Stomach (tissue), 9 donors: ENCODE data around the gene MRAS. TPM values are rescaled to one million over a fixed set of nuclear protein-coding genes. Genes with fewer than 3 reads are reported as not detected.

Experiments
- DNase-seq, 2 donors: peaks; one replicate each; pipeline versions ENCODE4 v3.0.0 to v3.0.0-alpha.2; 2013 to 2019
- H3K27ac ChIP-seq, 5 donors: fragments of 200-600 bp in 4 of 5; sonication (generic) in 4 of 5; one replicate each; pipeline ENCODE4 v1.5.1; 2013 to 2019; ENCODE audit warnings: mild to moderate bottlenecking in 1 of 5, moderate library complexity in 1 of 5
- H3K27me3 ChIP-seq, 3 donors: fragments of 200-600 bp; sonication (generic); one replicate each; pipeline ENCODE4 v1.5.1; 2017 to 2019; ENCODE audit warnings: mixed run types in 1 of 3
- H3K36me3 ChIP-seq, 4 donors: fragments of 200-600 bp; sonication (generic); 1 replicate in 3 of 4; 2 replicates in 1 of 4; pipeline ENCODE4 v1.5.1; 2016 to 2019
- H3K4me1 ChIP-seq, 4 donors: fragments of 200-600 bp; sonication (generic); one replicate each; pipeline ENCODE4 v1.5.1; 2016 to 2019
- H3K4me3 ChIP-seq, 4 donors: fragments of 200-600 bp; sonication (generic) in 3 of 4; one replicate each; pipeline ENCODE4 v1.5.1; 2016 to 2019; ENCODE audit warnings: mild to moderate bottlenecking in 1 of 4
- H3K9me3 ChIP-seq, 4 donors: fragments of 200-600 bp; sonication (generic); one replicate each; pipeline ENCODE4 v1.5.1; 2016 to 2019
- EP300 ChIP-seq: sonication (generic); formaldehyde crosslinking; IDR thresholded peaks from one replicate; pipeline ENCODE4 v1.6.1; 2017; ENCODE audit warnings: antibody characterized with exemption
- POLR2A ChIP-seq, 4 donors: fragments of 450-650 bp; IDR thresholded peaks; one replicate each; pipeline ENCODE4 v1.6.1; 2016; ENCODE audit warnings: antibody characterized with exemption in 4 of 4, control low read depth in 2 of 4, mild to moderate bottlenecking in 1 of 4, moderate library complexity in 1 of 4
- POLR2AphosphoS5 ChIP-seq, 3 donors: sonication (generic); formaldehyde crosslinking; IDR thresholded peaks; one replicate each; pipeline ENCODE4 v1.6.1; 2016; ENCODE audit warnings: antibody characterized with exemption in 3 of 3
- WGBS, 5 donors: extraction: QIAGEN DNeasy Blood & Tissue Kit in 3 of 5; methylation state at CpG; one replicate each; pipeline versions ENCODE4 v1.1.5 to v1.1.7; 2013 to 2018; 5-methylcytosine and 5-hydroxymethylcytosine counted together
- intact Hi-C: fragments of 100-400 bp; cut with DNase I; formaldehyde crosslinking; loops from one replicate; pipeline ENCODE4 v1.15.1; 2023; ENCODE audit warnings: low total_unique reads
- polyA plus RNA-seq, 3 donors: library from polyadenylated mRNA; stranded (reverse); fragments of 200-250 nt; gene quantifications; one replicate each; pipeline ENCODE4 v1.2.3, GENCODE V29; 2013
- total RNA-seq, 5 donors: library from RNA; depleted of rRNA; stranded (reverse); fragments of >200 nt; gene quantifications; one replicate each; pipeline versions ENCODE4 v1.1.0 to v1.2.3, GENCODE V29; 2014 to 2016
- TF ChIP-seq, protein P1 (sequence below), 7 experiments: fragments of 450-650 bp in 4 of 7; fragments of 200-600 bp in 3 of 7; sonication (generic) in 3 of 7; IDR thresholded peaks; one replicate each; pipeline ENCODE4 v1.5.1; 2016 to 2019; ENCODE audit warnings: antibody characterized with exemption in 7 of 7, control low read depth in 2 of 7, mild to moderate bottlenecking in 1 of 7
- donor health status: healthy with polysubstance abuse.
- donor health status: Bipolar disorder and iron deficiency.
- donor health status: healthy.

Gene MRAS
- total and polyA plus RNA-seq, 8 donors = 4.4 to 28.0 (median 10.5) TPM

DNA sequence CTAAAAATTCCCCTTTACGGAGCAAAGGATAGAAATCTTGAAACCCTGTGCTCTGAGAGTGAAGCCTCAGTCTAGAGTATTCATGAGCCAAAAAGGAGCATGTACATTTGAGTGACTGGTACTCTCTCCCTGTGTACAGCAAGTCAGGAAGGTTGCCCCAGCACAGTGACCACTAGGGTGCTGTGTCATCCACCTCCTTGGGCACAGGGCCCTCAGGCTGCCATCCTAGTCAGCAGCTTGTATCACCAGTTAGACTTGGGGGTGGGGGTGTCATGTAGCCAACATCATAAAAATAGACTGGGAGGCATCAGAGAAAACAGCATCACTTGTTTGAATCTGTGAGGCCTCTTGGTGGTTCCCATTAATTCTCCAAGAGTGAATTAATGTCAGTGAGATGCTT, 30.7 kb upstream of the MRAS start:
- Histone ChIP-seq H3K36me3 (no peaks in the 10 kb centered on the region), H3K4me1 (no peaks in the 10 kb centered on the region), H3K9me3 (no peaks in the 10 kb centered on the region), H3K27me3 (no peaks in the 10 kb centered on the region), H3K27ac (no peak overlapping the region), H3K4me3 (no peak overlapping the region)
- no peak for DNase-seq
- TF ChIP-seq, protein P1, sequence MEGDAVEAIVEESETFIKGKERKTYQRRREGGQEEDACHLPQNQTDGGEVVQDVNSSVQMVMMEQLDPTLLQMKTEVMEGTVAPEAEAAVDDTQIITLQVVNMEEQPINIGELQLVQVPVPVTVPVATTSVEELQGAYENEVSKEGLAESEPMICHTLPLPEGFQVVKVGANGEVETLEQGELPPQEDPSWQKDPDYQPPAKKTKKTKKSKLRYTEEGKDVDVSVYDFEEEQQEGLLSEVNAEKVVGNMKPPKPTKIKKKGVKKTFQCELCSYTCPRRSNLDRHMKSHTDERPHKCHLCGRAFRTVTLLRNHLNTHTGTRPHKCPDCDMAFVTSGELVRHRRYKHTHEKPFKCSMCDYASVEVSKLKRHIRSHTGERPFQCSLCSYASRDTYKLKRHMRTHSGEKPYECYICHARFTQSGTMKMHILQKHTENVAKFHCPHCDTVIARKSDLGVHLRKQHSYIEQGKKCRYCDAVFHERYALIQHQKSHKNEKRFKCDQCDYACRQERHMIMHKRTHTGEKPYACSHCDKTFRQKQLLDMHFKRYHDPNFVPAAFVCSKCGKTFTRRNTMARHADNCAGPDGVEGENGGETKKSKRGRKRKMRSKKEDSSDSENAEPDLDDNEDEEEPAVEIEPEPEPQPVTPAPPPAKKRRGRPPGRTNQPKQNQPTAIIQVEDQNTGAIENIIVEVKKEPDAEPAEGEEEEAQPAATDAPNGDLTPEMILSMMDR (IDR thresholded peaks at IDR 0.05) = no peak
- no peak for TF ChIP-seq EP300
- no peak for TF ChIP-seq POLR2AphosphoS5 (IDR thresholded peaks at IDR 0.05)
- TF ChIP-seq POLR2A (IDR thresholded peaks at IDR 0.05) = no peak
- intact Hi-C loops = no loop called here
- 70 to 95% (median 92%) methylated on average over 1 of the region's 1 CpG for WGBS, 5 donors

DNA sequence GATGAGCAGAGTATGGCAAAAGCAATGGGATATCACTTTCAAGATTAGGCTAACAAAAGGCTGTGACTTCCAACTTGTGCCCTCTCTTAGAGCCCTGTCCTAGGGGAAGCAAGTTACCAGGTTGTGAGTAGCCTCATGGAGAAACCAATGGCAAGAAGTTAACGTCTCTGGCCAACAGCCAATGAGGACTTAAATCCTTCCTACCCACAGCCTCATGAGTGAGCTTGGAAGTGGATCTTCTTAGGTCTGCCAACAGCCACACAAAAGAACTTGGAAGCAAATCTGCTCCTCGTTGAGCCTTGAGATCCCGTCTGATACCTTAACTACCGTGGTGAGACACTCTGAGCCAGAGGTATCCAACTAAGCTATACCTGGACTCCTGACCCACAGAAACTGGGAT, 24.4 kb upstream of the MRAS start:
- Histone ChIP-seq H3K4me1 (peaks cover 3 to 7% (median 6%) of the 10 kb centered on the region in 4 donors), H3K9me3 (no peaks in the 10 kb centered on the region), H3K36me3 (no peaks in the 10 kb centered on the region), H3K27ac (no peak overlapping the region), H3K27me3 (no peaks in the 10 kb centered on the region), H3K4me3 (no peak overlapping the region)
- intact Hi-C loops = no loop called here
- TF ChIP-seq, protein P1 (IDR thresholded peaks at IDR 0.05) = no peak
- TF ChIP-seq POLR2AphosphoS5 (IDR thresholded peaks at IDR 0.05) = no peak
- TF ChIP-seq EP300 = no peak
- no peak for TF ChIP-seq POLR2A (IDR thresholded peaks at IDR 0.05)
- 65 to 75% (median 72%) methylated on average over 4 of the region's 4 CpGs for WGBS, 5 donors
- no peak for DNase-seq

DNA sequence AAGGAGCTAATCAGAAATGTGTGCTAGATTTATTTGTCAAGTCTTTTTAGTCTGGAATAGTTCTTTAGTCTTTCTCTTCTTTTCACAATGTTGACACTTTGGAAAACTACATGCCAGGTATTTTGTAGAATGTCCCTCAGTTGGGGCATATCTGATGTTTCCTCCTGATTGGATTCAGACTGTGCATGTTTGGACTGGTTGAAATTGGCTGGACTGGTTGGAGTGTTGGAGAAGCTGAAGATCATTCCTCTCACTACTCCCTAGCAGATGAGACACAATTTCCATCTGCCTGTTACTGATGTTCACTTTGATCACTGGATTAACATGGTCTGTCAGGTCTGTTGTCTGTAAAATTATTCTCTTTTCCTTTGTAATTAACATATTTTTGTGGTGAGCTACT, 22.4 kb upstream of the MRAS start:
- Histone ChIP-seq H3K9me3 (no peaks in the 10 kb centered on the region), H3K4me3 (no peak overlapping the region), H3K36me3 (no peaks in the 10 kb centered on the region), H3K4me1 (peaks cover 5 to 18% (median 17%) of the 10 kb centered on the region in 4 donors), H3K27ac (no peak overlapping the region), H3K27me3 (no peaks in the 10 kb centered on the region)
- intact Hi-C loops = no loop called here
- TF ChIP-seq, protein P1 (IDR thresholded peaks at IDR 0.05) = no peak
- TF ChIP-seq EP300 (no peak), POLR2AphosphoS5 (IDR thresholded peaks at IDR 0.05) (no peak), POLR2A (IDR thresholded peaks at IDR 0.05) (no peak)
- no peak for DNase-seq

DNA sequence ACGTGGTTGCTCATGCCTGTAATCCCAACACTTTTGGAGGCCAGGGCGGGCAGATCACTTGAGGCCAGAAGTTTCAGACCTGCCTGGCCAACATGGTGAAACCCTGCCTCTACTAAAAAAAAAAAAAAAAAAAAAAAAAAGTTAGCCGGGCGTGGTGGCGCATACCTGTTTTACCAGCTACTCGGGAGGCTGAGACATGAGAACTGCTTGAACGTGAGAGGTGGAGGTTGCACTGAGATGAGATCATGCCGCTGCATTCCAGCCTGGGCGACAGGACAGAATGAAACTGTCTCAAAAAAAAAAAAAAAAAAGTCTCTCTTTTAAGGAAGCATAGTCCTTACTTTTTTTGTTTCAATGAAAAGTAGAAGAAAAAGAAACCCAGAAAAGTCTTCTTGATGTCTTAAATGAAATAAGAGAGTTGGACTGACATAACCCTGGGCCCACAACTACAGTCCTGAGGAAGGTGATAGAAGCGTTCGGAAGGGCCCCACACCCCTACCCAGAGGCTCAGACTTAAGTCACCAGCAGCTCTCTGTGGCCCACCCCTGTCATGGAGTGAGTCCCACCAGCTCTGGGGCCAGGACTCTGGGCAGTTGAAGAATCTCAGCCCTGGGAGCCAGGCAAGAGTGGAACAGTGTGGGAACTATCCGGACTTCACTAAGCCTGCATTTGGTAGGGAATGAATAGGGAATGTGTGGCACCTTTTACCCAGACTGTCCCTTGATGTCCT, 21.3 kb upstream of the MRAS start:
- Histone ChIP-seq H3K4me1 (peaks cover 5 to 18% (median 17%) of the 10 kb centered on the region in 4 donors), H3K4me3 (no peak overlapping the region), H3K9me3 (no peaks in the 10 kb centered on the region), H3K36me3 (no peaks in the 10 kb centered on the region), H3K27ac (no peak overlapping the region), H3K27me3 (no peaks in the 10 kb centered on the region)
- no peak for TF ChIP-seq POLR2A (IDR thresholded peaks at IDR 0.05)
- no peak for TF ChIP-seq EP300
- TF ChIP-seq POLR2AphosphoS5 (IDR thresholded peaks at IDR 0.05) = no peak
- TF ChIP-seq, protein P1 (IDR thresholded peaks at IDR 0.05) = no peak
- no peak for DNase-seq
- WGBS, 5 donors = 91 to 97% (median 94%) methylated on average over 12 of the region's 12 CpGs
- intact Hi-C loops = no loop called here
